ENCODE data around the gene BEND5.

The BEND5 gene

DNA sequence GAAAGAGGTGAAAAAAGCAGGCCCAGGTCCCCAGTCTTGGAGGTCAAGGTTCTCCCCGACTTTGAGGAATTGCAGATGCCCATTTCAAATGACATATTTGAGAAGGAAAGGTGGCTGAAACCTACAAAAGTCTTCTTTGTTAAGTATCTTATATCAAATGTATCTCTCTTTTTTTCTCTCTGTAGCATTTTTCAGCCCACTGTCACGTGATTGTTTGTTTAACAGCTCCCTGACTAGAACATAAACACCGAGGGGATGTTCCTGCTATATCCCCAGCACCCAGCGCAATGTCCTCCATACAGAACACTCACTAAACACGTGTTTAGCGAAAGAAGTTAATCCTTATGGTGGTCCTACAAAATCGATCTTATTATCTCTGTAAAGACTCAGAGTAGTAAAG is 27.6 kb downstream of the BEND5 start:
- no peaks in the 10 kb centered on the region for H3K9me3 Mint-ChIP-seq
- no peak overlapping the region for H3K4me3 Mint-ChIP-seq
- peaks cover 3% of the 10 kb centered on the region for H3K36me3 Mint-ChIP-seq (ENCODE audit: low read depth)
- H3K27me3 Mint-ChIP-seq (ENCODE audit: low read depth), result no peaks in the 10 kb centered on the region
- no peaks in the 10 kb centered on the region for H3K4me1 Mint-ChIP-seq (ENCODE audit: low read depth)
- no peak overlapping the region for H3K27ac Mint-ChIP-seq

DNA sequence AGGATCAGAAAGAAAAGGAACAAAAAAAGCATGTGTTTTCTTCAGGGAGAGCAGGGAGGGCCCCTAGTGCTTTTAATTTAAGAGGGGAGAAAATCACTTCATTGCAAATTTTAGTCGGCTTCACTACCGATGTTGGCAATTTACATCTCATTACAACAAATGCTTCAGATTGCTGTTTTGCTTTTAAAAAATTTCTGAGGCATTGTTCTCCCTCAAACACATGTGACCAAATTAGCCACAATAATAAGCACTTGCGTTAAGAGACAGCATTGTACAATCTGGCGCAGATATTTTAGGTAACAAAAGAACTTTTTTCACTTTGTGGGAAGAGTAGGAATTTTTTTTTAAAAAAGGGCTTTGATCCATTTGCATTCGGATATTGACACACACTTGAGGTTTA is 29.8 kb downstream of the BEND5 start:
- Mint-ChIP-seq H3K9me3 (no peaks in the 10 kb centered on the region), H3K36me3 (ENCODE audit: low read depth) (peaks cover 3% of the 10 kb centered on the region), H3K4me1 (ENCODE audit: low read depth) (no peaks in the 10 kb centered on the region), H3K27ac (no peak overlapping the region), H3K27me3 (ENCODE audit: low read depth) (no peaks in the 10 kb centered on the region), H3K4me3 (no peak overlapping the region)

DNA sequence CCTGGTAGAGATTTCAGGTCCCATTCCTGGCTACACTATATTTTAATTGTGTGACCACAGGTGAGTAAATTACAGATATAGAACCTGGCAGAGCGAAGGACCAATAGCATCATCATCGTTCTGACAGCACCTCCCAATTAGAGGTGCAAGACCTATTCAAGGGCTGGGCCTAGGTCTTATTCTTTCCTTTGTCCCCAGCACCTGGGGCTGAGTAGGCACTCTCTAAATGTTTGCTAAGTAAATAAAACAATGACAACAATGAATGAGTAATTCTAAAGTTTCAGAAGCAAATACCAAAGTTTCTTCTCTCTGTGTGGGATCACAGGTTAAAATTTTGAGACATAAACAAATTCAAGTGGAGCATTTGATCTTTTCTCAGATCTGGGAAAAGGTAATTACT is 32.7 kb downstream of the BEND5 start:
- Mint-ChIP-seq H3K4me3 (no peak overlapping the region), H3K27me3 (ENCODE audit: low read depth) (no peaks in the 10 kb centered on the region), H3K36me3 (ENCODE audit: low read depth) (peaks cover 3% of the 10 kb centered on the region), H3K4me1 (ENCODE audit: low read depth) (no peaks in the 10 kb centered on the region), H3K9me3 (no peaks in the 10 kb centered on the region), H3K27ac (no peak overlapping the region)

DNA sequence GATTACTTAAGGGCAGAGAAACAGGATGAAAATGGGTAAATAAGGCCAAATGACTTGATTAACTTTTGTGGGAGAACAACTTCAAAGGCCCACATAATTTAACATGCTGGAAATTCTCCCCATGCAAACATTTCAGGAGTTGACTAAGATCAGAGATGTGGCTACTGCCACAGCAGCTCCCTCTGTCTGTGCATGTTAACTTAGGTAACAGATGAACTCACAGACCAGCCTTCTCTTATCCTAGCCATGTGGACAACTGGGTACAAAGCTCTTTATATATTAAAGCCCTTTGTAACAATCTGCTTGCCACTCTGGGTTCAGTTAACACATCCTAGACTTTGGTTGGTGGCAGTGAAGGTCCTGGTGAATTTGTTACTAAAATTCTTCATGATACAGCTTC is 33.2 kb downstream of the BEND5 start:
- no peaks in the 10 kb centered on the region for H3K9me3 Mint-ChIP-seq
- H3K4me1 Mint-ChIP-seq (ENCODE audit: low read depth), result no peaks in the 10 kb centered on the region
- H3K4me3 Mint-ChIP-seq, result no peak overlapping the region
- H3K27me3 Mint-ChIP-seq (ENCODE audit: low read depth), result no peaks in the 10 kb centered on the region
- H3K36me3 Mint-ChIP-seq (ENCODE audit: low read depth), result peaks cover 3% of the 10 kb centered on the region
- no peak overlapping the region for H3K27ac Mint-ChIP-seq

DNA sequence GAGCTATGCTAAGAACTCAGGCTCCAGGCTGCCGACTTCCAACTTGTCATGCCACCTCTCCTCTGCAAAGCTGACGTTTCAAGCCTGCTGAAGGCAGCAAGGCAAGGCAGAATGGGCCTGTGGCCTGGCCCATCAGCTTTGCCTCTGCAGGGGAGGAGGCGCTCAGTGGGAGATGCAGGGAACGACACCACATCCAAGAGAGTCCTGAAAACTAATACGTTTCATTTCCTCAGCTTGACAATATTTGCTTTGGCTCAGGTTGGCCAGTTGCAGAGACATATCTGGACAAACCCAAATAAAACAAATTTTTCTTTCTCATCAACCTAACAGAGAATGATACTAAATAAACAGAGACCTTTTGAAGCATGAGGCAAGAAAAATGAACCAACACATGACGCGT is 35.3 kb downstream of the BEND5 start:
- Mint-ChIP-seq H3K27ac (no peak overlapping the region), H3K36me3 (ENCODE audit: low read depth) (no peaks in the 10 kb centered on the region), H3K27me3 (ENCODE audit: low read depth) (no peaks in the 10 kb centered on the region), H3K4me1 (ENCODE audit: low read depth) (no peaks in the 10 kb centered on the region), H3K9me3 (no peaks in the 10 kb centered on the region), H3K4me3 (no peak overlapping the region)

DNA sequence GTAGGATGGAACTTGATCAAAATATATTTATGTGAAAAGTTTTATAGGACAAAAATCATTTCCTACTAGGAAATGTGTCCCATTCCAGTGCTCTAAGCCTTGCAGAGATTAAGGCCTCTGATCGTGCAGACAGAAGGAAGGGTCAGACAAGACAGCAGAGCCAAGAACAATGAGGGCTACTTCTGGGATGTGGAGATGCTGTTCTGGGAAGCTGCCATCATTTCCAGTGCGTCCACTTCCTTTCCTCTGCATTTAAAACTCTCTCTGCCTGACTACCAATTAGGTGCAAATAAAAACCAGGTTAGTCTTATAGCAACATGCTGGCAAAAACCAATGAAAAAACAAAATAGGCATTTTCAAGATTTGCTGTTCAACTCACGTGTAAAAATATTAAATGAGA is 36.1 kb downstream of the BEND5 start:
- Mint-ChIP-seq H3K9me3 (no peaks in the 10 kb centered on the region), H3K27me3 (ENCODE audit: low read depth) (no peaks in the 10 kb centered on the region), H3K4me1 (ENCODE audit: low read depth) (no peaks in the 10 kb centered on the region), H3K27ac (no peak overlapping the region), H3K36me3 (ENCODE audit: low read depth) (no peaks in the 10 kb centered on the region), H3K4me3 (no peak overlapping the region)

DNA sequence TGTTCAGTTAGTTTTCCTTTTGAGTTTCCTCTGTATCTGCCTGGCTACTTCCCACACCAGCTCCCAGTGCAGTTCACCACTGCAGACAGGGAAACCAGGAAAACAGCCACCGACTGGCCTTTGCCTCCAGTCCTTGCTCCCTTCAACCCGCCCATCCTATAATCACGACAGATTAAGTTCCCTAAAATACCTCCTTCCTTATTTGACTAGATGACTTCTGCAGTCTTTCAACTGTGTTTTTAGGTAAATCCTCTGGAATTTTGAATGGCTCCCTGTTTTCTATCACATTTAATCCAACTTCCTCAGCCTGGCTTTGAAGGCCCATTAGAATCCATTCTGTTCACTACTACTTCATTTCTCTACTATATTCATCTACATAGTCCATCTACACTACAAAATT is 37.6 kb downstream of the BEND5 start:
- H3K9me3 Mint-ChIP-seq, result no peaks in the 10 kb centered on the region
- no peaks in the 10 kb centered on the region for H3K27me3 Mint-ChIP-seq (ENCODE audit: low read depth)
- H3K27ac Mint-ChIP-seq, result no peak overlapping the region
- H3K4me3 Mint-ChIP-seq, result no peak overlapping the region
- peaks cover 4% of the 10 kb centered on the region for H3K36me3 Mint-ChIP-seq (ENCODE audit: low read depth)
- H3K4me1 Mint-ChIP-seq (ENCODE audit: low read depth), result no peaks in the 10 kb centered on the region

DNA sequence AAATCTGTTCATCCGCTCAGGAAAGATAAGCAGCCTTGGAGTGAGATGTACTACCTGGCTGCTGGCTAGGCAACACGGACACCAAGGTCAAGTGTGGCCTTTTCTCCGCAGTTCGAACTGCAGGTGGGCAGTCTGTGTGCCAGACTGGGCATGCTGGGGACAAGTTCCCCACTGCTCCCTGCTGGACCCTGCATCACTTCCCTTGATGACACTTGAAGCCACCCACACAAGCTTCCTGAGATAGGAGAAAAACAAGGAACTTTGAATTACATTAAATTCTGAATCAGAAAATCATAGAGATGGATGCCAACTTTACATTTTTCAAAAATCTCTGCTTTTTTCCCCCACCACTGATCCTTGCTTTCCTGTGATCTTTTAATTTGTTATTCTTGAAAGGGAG is 38.3 kb downstream of the BEND5 start:
- Mint-ChIP-seq H3K4me3 (no peak overlapping the region), H3K27me3 (ENCODE audit: low read depth) (no peaks in the 10 kb centered on the region), H3K27ac (no peak overlapping the region), H3K9me3 (no peaks in the 10 kb centered on the region), H3K4me1 (ENCODE audit: low read depth) (no peaks in the 10 kb centered on the region), H3K36me3 (ENCODE audit: low read depth) (peaks cover 4% of the 10 kb centered on the region)

DNA sequence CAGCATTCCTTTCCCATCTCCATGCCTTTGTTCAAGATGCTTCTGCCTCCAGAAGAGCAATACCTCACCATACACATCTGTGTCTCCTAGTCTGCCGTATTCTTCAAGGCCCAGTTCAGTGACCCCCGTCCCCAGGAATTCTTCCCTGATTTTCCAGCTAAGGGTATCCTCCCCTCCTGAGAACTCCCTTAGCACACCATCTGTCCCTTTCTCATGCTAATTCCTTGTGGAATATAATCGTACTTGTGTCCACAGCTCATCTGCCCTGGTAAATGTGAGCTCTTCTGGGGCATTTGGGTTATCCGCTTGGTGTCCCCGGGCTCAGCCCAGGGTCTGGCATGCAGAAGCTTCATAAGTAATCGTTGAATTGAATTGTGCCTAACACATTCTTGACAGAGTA is 40.9 kb downstream of the BEND5 start:
- no peak overlapping the region for H3K4me3 Mint-ChIP-seq
- H3K36me3 Mint-ChIP-seq (ENCODE audit: low read depth), result peaks cover 4% of the 10 kb centered on the region
- H3K27ac Mint-ChIP-seq, result no peak overlapping the region
- no peaks in the 10 kb centered on the region for H3K4me1 Mint-ChIP-seq (ENCODE audit: low read depth)
- H3K27me3 Mint-ChIP-seq (ENCODE audit: low read depth), result no peaks in the 10 kb centered on the region
- no peaks in the 10 kb centered on the region for H3K9me3 Mint-ChIP-seq

DNA sequence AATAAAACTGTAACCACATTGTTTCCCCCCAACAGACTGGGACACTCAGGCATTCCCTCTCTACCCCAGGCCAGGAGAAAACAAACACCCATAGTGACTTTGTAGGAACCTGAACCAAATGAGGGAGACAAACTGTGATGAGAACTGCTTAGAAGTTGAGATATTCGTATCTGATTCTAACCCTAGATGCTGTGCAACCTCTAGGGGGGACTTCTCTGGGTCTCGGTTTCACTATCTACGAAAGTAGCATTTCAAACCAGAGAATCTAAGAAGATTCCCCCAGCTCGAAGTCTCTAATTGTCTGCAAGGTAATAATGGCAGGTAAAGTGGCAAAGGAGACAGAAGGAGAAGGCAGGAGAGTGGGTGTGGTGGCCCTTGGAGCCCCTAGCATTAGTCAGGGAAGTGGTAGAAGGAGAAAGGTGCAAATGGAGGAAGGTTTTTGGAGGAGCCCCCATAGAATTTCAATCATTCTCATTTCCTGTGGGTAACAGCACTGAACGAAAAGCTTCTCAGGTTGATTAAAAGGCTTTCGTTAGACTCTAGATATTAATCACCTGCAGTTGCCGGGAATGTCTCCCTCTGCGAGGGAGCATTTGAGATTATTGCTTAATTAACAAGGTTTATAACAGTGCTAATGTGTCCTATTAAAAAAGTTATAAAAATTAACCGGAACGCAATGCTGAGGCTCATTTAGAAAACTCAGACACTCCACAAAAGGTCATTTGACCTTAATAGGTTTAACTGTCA is 46.4 kb downstream of the BEND5 start:
- no peak overlapping the region for H3K4me3 Mint-ChIP-seq
- H3K9me3 Mint-ChIP-seq, result no peaks in the 10 kb centered on the region
- H3K27me3 Mint-ChIP-seq (ENCODE audit: low read depth), result no peaks in the 10 kb centered on the region
- H3K36me3 Mint-ChIP-seq (ENCODE audit: low read depth), result peaks cover 4% of the 10 kb centered on the region
- H3K4me1 Mint-ChIP-seq (ENCODE audit: low read depth), result no peaks in the 10 kb centered on the region
- no peak overlapping the region for H3K27ac Mint-ChIP-seq

DNA sequence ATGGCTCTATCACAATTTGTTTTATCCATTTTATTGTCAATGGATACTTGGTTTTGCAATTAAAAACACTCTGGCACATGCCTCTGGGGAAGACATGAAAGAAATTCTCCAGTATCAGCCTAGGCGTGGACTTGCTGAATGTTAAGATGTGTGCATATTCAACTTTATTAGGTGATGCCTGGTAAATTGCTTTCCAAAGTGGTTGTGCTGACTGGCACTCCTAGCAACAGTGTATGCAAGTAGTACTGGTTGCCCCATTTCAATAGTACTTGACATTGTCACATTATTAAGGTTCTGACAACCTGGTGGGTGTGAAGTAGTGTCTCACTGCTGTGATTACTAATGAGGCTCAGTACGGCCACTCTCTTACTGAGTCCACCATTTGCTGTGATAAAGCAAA is 48.1 kb downstream of the BEND5 start:
- Mint-ChIP-seq H3K4me1 (ENCODE audit: low read depth) (no peaks in the 10 kb centered on the region), H3K36me3 (ENCODE audit: low read depth) (no peaks in the 10 kb centered on the region), H3K4me3 (no peak overlapping the region), H3K27ac (no peak overlapping the region), H3K9me3 (no peaks in the 10 kb centered on the region), H3K27me3 (ENCODE audit: low read depth) (no peaks in the 10 kb centered on the region)

DNA sequence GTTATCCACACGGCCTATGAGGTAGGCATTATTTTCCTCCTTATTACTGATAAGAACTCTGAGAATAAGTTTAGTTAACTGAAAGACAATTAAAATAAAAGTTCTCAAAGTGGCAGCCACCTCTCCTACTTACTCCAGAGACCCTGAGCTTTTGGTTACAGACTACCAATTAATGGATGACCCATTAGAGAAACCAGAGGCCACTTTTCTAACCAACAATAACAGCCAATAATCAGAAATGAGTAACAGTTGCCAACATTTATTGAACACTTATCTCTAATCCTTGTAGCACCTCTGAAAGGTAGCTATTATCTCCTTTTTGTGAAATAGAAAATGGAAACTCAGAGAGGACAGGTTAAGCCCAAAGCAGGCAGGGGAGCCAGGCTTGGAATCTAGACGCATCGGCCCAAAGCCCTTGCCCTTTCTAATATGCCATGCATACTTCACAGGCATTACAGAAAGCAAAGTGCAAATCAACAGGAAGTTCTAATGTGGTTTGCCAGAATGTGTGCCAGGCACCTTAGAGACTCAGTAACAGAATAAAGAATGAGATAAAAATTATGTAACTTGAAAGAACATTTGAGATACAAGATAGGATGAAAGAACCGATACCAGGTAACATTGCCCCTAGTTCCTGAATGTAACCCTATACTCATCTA is 50.0 kb downstream of the BEND5 start:
- Mint-ChIP-seq H3K36me3 (ENCODE audit: low read depth) (no peaks in the 10 kb centered on the region), H3K9me3 (no peaks in the 10 kb centered on the region), H3K4me3 (no peak overlapping the region), H3K27ac (no peak overlapping the region), H3K4me1 (ENCODE audit: low read depth) (no peaks in the 10 kb centered on the region), H3K27me3 (ENCODE audit: low read depth) (no peaks in the 10 kb centered on the region)

DNA sequence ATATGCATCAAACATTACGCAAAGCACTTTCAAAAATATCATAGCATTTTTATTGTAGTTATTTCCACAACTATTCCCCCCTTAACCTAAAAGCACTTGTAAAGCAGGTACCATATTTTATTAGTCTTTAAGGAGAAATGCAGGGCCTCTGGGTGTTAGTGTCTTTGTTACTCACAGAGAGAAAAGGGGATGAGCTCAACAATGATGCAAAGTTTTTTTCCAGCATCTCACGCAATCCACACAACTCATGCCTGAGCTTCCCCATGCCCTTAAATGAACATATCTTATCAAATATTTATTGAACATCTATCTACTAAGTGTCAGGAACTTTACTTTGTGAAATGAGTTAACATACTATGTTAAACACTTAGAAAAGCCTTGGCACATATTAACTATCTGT is 50.6 kb downstream of the BEND5 start:
- Mint-ChIP-seq H3K27me3 (ENCODE audit: low read depth) (no peaks in the 10 kb centered on the region), H3K9me3 (no peaks in the 10 kb centered on the region), H3K27ac (no peak overlapping the region), H3K4me3 (no peak overlapping the region), H3K4me1 (ENCODE audit: low read depth) (no peaks in the 10 kb centered on the region), H3K36me3 (ENCODE audit: low read depth) (no peaks in the 10 kb centered on the region)

DNA sequence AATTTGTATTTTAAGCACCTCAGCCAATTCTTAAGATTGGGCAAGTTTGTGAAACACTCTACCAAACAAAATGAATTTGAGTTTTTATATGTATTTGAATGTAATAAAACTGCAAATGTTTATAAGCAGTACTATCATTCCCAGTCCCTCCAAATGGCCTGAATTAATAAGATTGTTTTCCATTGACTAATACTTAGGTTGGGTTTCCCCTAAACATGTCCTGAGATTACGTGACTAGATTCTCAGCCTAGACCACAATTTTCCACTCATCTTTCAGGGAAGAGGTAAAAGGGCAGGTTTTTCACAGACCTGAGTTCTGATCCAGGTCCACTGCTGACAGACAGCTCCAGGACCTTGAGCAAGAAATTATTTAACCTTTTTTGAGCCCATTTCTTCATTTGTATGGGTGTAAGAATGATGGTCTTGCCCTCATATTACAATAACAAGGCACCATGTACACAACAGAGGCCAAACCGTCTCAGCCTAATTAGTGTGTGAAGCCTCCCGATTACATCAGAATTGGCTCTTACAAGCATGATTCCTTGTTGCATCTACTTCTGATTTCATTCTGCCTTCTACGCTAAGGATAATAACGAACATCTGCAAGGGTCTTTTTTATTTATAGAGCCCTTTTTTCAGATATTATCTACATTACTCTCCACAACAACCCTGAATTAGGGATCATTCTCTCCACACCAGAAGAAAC is 51.2 kb downstream of the BEND5 start:
- H3K36me3 Mint-ChIP-seq (ENCODE audit: low read depth), result no peaks in the 10 kb centered on the region
- H3K27ac Mint-ChIP-seq, result no peak overlapping the region
- no peak overlapping the region for H3K4me3 Mint-ChIP-seq
- no peaks in the 10 kb centered on the region for H3K9me3 Mint-ChIP-seq
- no peaks in the 10 kb centered on the region for H3K27me3 Mint-ChIP-seq (ENCODE audit: low read depth)
- H3K4me1 Mint-ChIP-seq (ENCODE audit: low read depth), result no peaks in the 10 kb centered on the region

DNA sequence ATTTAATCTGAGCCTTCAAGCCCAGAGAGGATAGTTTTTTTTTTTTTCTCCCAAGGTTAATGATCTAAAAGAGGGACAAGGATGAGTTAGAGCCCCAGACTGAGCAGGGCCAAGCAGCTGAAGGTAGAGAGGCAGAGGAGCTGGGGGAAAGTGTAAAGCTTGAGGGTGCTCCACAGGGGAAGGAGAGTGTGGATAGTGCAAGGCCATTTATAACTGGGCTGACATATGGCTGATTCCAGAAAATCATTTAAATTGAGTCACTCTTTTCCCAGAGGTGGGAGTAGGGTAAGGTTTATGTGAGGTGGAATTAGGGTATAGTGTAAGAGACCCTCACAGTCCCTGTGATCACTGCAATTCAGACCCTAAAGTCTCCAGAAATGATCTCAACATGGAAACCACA is 55.8 kb downstream of the BEND5 start:
- Mint-ChIP-seq H3K27me3 (ENCODE audit: low read depth) (no peaks in the 10 kb centered on the region), H3K4me3 (no peak overlapping the region), H3K36me3 (ENCODE audit: low read depth) (no peaks in the 10 kb centered on the region), H3K9me3 (no peaks in the 10 kb centered on the region), H3K4me1 (ENCODE audit: low read depth) (no peaks in the 10 kb centered on the region), H3K27ac (no peak overlapping the region)

All from T-helper 1 cell treated with Interleukin-12 subunit alpha and Interleukin-12 subunit beta and Interleukin-4 antibody, amounts not matched to agents 30 μg/mL and 1 μg/mL, for 36 hours (primary cell).